GM15510 (cell line): ENCODE results near the gene OSBP.

ENCODE experiments used
- POLR2A ChIP-seq: IDR thresholded peaks from 3 replicates; pipeline ENCODE4 v1.6.1; 2011; ENCODE audit warnings: borderline replicate concordance; ENCODE audit not compliant: insufficient read length; ENCODE audit errors: extremely low read depth

OSBP gene

DNA sequence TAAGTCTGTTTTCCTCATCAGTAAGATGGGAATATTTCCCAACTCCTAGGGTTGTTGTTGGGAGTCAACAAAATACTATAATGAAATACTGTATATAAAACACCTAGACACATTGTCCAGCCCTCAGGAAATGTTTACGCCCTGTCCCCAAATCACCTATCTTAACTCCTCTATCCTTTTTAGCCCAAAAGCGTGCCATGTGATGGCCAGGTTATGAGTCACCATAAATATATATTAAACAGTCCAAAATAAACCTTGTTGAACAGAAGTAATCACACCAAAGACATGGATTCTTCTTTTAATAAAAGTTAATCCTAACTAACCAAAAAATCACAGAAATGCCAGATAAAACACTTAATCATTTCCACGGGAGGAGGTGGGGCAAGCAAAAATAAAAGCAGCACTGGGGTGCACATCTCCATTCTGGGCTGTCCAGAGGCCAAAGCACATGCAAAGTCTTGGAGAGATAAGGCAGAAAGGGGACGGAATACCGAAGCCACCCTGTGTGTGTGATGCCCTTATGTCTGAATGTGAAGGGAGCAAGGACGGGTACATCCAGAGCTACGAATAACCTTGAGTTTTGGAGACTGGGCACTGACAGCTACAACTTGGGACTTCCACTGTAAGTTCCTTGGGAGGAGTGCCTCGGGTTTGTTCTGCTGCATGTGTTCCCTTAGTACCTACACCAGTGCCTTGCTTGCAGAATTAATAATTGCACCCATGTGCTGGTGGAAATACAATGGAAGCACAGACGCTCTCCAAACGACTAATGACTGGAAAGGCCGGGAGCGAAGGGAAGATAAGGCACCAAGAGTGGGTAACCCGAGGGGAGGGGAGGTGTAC, 1.1 kb downstream of the OSBP start:
- no peak for TF ChIP-seq POLR2A

DNA sequence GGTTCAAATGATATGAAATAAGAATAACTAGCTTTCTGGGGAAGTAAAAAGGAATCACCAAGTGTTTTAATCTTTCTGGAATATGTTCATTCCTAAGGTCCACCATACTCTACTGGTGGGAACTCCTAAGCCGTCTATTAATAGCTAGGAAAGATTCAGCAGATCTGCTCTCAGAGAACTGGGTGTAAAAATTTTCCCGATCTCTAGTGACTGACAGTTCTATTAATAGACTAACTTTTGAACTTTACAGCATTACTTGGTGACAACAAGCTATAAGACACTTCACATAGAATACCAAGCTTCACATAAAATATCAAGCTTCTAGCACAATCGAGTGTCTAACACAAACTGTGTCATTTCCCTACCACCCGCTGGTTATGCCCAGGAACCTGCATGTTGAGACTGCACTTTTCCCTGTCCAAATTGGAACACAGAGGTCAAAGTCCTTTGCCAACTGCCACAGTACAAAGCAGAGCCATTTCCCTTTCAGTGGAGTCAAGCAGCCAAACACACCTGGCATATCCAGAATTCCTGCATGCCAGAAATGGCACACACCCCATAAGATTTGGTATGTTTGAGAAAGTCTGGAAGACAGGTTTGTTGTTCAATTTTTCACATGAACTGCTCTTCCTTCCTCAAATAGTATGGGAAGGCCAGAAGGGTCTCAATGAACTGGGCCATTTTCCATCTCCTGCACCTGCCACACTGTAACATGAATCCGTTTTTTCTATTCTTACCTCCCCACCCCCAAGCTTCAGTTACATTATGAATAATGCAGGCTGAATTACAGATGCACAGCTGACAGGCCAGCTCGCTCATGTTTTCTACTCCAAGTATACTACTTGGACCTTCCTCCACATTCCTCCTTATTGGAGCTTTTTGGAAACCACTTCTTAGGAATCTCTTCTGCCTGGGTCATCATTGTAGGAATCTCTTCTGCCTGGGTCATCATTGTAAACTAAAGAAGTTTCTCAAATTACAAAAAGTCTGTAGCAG, 3.7 kb downstream of the OSBP start:
- no peak for TF ChIP-seq POLR2A

GRCh38 chr11:59610289-59610688, 5.3 kb downstream of the OSBP start:
- TF ChIP-seq POLR2A, result no peak

DNA sequence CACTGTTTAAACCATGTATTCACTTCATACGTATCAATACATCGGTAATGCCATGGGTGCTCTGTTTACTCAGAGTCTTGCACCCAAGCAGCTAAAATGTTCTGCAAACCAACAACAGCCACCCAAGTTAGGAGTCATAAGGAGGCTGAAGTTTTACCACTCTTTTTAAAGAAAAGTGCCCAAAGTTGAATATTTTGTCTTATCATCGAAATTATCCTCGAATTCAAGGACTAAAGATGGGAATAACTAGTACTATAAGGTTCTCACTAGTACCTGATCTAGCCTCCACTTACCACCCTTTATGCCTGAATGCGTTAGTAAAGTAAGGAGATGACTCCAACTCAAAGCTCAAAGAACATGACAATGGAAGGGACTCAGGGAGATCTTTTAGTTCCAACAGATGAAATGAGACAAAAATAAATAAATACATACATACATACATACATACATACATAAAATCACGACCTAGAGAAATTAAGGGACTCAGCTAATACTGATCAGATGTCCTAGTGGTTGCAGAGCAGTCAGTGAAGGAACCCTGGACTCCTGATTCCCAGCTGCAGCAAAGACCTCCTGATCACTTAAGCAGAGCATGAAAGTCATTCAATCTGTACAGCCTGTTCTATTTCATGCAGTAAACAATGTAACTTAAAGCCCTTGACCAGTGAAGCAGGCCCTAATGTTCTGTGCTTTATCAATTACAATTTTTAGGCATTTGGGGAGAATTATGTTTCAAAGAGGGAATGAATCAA, 7.7 kb downstream of the OSBP start:
- TF ChIP-seq POLR2A, result no peak

DNA sequence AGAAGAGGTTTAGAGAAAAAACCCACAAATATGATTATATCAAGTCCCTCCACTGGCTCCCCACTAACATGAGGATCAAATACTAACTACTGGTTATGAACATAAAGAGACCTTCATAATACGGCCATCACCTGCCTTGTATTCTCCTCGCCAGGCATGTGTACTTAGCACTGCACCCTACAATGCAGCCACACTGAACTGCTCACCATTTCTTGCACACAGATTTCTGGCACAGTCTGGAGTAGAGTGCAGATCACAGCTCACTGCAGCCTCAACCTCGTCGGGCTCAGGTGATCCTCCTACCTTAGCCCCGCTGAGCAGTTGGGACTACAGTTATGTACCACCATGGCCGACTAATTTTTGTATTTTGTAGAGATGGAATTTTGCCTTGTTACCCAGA, 13.1 kb downstream of the OSBP start:
- TF ChIP-seq POLR2A, result no peak

GRCh38 chr11:59601788-59602187, 13.8 kb downstream of the OSBP start:
- TF ChIP-seq POLR2A, result no peak

GRCh38 chr11:59600636-59601035, 14.9 kb downstream of the OSBP start:
- TF ChIP-seq POLR2A, result no peak

- no peak for TF ChIP-seq POLR2A
Measured at GRCh38 chr11:59600234-59600633, 15.3 kb downstream of the OSBP start.

- TF ChIP-seq POLR2A, result no peak
Measured at GRCh38 chr11:59598961-59599360, 16.6 kb downstream of the OSBP start.

GRCh38 chr11:59584294-59584693, 31.3 kb downstream of the OSBP start:
- no peak for TF ChIP-seq POLR2A

DNA sequence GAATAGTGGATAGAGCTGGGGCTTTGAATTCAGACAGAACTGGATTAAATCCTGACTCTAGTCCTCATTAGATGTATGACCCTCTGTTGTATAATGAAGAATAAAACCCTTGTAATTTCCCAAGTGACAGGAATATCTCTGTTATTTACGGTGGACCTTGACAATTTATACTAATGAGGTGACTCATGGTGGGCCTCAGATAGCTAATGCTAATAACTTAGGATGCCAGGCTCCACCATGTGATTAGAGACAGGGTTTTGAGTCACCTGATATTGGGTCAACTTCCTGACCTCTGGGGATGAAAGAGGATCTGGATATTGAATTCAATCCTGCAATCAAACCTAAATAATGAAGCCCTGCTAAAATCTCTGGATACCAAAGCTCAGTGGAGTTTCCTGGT, 33.6 kb downstream of the OSBP start:
- no peak for TF ChIP-seq POLR2A

- TF ChIP-seq POLR2A, result no peak
Measured at GRCh38 chr11:59578369-59578768, 37.2 kb downstream of the OSBP start.

GRCh38 chr11:59575505-59575904, 40.1 kb downstream of the OSBP start:
- TF ChIP-seq POLR2A, result no peak

DNA sequence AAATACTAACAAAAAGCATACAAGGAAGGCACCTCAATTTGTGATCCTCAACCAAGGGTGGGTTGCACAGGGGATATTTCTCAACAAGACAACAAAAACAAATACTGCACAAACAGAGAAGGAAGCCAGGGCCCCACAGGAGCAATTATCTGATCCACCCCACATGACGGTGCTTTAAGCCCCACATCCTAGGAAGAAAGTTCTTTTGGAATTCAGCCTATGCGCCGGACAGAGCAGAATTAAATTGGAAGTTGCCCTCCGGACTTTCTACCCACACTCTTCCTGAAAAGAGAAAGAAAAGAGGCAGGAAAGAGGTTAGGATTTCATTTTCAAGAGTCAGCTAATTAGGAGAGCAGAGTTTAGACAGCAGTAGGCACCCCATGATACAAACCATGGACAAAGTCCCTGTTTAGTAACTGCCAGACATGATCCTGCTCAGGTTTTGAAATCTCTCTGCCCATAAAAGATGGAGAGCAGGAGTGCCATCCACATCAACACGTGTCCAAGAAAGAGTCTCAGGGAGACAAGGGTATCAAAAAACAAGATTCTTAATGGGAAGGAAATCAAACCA, 40.6 kb downstream of the OSBP start:
- no peak for TF ChIP-seq POLR2A
